ENCODE results near the gene ADM5. TPM values are rescaled to one million over a fixed set of nuclear protein-coding genes. Genes with fewer than 3 reads are reported as not detected.

ADM5 gene
- total and polyA plus RNA-seq, 2 experiments from 2014 or later = 2.8 to 5.7 TPM

DNA sequence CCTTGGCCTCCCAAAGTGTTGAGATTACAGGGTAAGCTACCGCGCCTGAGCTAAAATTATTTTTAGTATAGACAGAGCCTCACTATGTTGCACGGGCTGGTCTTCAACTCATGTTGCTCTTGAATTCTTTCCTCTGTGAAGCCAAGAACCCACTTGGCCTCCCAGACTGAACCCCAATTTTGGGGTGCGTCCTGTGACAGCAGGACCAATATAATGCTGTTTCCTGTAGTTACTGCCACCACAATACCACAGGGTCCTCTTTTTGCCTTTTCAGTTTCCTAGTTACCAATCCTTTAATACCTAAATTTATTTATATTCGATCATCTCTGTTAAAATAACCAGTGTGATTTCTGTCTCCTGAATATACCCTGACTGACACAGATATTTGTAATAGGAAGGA, 40.8 kb downstream of the ADM5 start:
- Histone ChIP-seq H3K4me1 (ENCODE audit: insufficient read depth) (no peaks in the 10 kb centered on the region), H3K4me3 (no peak overlapping the region), H3K9me2 (ENCODE audit: insufficient read depth) (peaks cover 2% of the 10 kb centered on the region; the same call in 1 of the 2 replicates), H3K27ac (ENCODE audit: low read depth) (no peak overlapping the region), H3K4me2 (no peak overlapping the region), H4K20me1 (replicated peaks; ENCODE audit: insufficient read depth) (no peaks in the 10 kb centered on the region), H3K36me3 (ENCODE audit: insufficient read depth) (no peaks in the 10 kb centered on the region), H3K79me2 (replicated peaks; ENCODE audit: insufficient read depth) (no peaks in the 10 kb centered on the region), H3K27me3 (ENCODE audit: insufficient read depth) (no peaks in the 10 kb centered on the region), H3F3A (replicated peaks; ENCODE audit: low read depth) (no peaks in the 10 kb centered on the region), H2AFZ (no peak overlapping the region)
- peaks cover 11% of the 10 kb centered on the region for H3K27me3 Mint-ChIP-seq (ENCODE audit: insufficient read depth, low read depth, poor library complexity)
- no peaks in the 10 kb centered on the region; the same call in 2 of the 3 replicates for H3K36me3 Mint-ChIP-seq (ENCODE audit: low read depth)
- DNase-seq (ENCODE audit: low spot score) (no peak), ATAC-seq (no peak)
- H3K4me1 Mint-ChIP-seq = no peaks in the 10 kb centered on the region
- TF ChIP-seq EZH2 (IDR thresholded peaks at IDR 0.05; ENCODE audit: low read depth, unreplicated experiment) (no peak), STAT1 (IDR thresholded peaks at IDR 0.05; ENCODE audit: unreplicated experiment) (no peak), ZNF114 (CRISPR knock-in tag; IDR thresholded peaks at IDR 0.05) (no peak), POLR2AphosphoS5 (IDR thresholded peaks at IDR 0.05; ENCODE audit: low read depth) (no peak), CREB1 (CRISPR knock-in tag; IDR thresholded peaks at IDR 0.05; ENCODE audit: low read depth) (no peak), NANOG (IDR thresholded peaks at IDR 0.05; ENCODE audit: borderline replicate concordance) (no peak), JUNB (IDR thresholded peaks at IDR 0.05; ENCODE audit: unreplicated experiment) (no peak), EZH2phosphoT487 (IDR thresholded peaks at IDR 0.05; ENCODE audit: unreplicated experiment) (no peak)
- TF ChIP-seq, protein P1, sequence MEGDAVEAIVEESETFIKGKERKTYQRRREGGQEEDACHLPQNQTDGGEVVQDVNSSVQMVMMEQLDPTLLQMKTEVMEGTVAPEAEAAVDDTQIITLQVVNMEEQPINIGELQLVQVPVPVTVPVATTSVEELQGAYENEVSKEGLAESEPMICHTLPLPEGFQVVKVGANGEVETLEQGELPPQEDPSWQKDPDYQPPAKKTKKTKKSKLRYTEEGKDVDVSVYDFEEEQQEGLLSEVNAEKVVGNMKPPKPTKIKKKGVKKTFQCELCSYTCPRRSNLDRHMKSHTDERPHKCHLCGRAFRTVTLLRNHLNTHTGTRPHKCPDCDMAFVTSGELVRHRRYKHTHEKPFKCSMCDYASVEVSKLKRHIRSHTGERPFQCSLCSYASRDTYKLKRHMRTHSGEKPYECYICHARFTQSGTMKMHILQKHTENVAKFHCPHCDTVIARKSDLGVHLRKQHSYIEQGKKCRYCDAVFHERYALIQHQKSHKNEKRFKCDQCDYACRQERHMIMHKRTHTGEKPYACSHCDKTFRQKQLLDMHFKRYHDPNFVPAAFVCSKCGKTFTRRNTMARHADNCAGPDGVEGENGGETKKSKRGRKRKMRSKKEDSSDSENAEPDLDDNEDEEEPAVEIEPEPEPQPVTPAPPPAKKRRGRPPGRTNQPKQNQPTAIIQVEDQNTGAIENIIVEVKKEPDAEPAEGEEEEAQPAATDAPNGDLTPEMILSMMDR (conservative IDR thresholded peaks at IDR 0.05; ENCODE audit: low read depth in 2 of 2) = no peak
- TF ChIP-seq, protein P2, sequence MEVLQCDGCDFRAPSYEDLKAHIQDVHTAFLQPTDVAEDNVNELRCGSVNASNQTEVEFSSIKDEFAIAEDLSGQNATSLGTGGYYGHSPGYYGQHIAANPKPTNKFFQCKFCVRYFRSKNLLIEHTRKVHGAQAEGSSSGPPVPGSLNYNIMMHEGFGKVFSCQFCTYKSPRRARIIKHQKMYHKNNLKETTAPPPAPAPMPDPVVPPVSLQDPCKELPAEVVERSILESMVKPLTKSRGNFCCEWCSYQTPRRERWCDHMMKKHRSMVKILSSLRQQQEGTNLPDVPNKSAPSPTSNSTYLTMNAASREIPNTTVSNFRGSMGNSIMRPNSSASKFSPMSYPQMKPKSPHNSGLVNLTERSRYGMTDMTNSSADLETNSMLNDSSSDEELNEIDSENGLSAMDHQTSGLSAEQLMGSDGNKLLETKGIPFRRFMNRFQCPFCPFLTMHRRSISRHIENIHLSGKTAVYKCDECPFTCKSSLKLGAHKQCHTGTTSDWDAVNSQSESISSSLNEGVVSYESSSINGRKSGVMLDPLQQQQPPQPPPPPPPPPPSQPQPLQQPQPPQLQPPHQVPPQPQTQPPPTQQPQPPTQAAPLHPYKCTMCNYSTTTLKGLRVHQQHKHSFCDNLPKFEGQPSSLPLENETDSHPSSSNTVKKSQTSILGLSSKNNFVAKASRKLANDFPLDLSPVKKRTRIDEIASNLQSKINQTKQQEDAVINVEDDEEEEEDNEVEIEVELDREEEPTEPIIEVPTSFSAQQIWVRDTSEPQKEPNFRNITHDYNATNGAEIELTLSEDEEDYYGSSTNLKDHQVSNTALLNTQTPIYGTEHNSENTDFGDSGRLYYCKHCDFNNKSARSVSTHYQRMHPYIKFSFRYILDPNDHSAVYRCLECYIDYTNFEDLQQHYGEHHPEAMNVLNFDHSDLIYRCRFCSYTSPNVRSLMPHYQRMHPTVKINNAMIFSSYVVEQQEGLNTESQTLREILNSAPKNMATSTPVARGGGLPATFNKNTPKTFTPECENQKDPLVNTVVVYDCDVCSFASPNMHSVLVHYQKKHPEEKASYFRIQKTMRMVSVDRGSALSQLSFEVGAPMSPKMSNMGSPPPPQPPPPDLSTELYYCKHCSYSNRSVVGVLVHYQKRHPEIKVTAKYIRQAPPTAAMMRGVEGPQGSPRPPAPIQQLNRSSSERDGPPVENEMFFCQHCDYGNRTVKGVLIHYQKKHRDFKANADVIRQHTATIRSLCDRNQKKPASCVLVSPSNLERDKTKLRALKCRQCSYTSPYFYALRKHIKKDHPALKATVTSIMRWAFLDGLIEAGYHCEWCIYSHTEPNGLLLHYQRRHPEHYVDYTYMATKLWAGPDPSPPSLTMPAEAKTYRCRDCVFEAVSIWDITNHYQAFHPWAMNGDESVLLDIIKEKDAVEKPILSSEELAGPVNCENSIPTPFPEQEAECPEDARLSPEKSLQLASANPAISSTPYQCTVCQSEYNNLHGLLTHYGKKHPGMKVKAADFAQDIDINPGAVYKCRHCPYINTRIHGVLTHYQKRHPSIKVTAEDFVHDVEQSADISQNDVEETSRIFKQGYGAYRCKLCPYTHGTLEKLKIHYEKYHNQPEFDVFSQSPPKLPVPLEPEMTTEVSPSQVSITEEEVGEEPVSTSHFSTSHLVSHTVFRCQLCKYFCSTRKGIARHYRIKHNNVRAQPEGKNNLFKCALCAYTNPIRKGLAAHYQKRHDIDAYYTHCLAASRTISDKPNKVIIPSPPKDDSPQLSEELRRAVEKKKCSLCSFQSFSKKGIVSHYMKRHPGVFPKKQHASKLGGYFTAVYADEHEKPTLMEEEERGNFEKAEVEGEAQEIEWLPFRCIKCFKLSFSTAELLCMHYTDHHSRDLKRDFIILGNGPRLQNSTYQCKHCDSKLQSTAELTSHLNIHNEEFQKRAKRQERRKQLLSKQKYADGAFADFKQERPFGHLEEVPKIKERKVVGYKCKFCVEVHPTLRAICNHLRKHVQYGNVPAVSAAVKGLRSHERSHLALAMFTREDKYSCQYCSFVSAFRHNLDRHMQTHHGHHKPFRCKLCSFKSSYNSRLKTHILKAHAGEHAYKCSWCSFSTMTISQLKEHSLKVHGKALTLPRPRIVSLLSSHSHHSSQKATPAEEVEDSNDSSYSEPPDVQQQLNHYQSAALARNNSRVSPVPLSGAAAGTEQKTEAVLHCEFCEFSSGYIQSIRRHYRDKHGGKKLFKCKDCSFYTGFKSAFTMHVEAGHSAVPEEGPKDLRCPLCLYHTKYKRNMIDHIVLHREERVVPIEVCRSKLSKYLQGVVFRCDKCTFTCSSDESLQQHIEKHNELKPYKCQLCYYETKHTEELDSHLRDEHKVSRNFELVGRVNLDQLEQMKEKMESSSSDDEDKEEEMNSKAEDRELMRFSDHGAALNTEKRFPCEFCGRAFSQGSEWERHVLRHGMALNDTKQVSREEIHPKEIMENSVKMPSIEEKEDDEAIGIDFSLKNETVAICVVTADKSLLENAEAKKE (CRISPR knock-in tag; IDR thresholded peaks at IDR 0.05) = no peak
- TF ChIP-seq, protein P3, sequence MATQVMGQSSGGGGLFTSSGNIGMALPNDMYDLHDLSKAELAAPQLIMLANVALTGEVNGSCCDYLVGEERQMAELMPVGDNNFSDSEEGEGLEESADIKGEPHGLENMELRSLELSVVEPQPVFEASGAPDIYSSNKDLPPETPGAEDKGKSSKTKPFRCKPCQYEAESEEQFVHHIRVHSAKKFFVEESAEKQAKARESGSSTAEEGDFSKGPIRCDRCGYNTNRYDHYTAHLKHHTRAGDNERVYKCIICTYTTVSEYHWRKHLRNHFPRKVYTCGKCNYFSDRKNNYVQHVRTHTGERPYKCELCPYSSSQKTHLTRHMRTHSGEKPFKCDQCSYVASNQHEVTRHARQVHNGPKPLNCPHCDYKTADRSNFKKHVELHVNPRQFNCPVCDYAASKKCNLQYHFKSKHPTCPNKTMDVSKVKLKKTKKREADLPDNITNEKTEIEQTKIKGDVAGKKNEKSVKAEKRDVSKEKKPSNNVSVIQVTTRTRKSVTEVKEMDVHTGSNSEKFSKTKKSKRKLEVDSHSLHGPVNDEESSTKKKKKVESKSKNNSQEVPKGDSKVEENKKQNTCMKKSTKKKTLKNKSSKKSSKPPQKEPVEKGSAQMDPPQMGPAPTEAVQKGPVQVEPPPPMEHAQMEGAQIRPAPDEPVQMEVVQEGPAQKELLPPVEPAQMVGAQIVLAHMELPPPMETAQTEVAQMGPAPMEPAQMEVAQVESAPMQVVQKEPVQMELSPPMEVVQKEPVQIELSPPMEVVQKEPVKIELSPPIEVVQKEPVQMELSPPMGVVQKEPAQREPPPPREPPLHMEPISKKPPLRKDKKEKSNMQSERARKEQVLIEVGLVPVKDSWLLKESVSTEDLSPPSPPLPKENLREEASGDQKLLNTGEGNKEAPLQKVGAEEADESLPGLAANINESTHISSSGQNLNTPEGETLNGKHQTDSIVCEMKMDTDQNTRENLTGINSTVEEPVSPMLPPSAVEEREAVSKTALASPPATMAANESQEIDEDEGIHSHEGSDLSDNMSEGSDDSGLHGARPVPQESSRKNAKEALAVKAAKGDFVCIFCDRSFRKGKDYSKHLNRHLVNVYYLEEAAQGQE (IDR thresholded peaks at IDR 0.05; ENCODE audit: unreplicated experiment) = no peak
- H3K4me3 Mint-ChIP-seq = no peak overlapping the region
- no peaks in the 10 kb centered on the region for H3K9me3 Mint-ChIP-seq
- H3K27ac Mint-ChIP-seq = no peak overlapping the region

All from GM23338 (cell line).